Measurements from ENCODE around the gene SH3BGR. TPM values are rescaled to one million over a fixed set of nuclear protein-coding genes. Genes with fewer than 3 reads are reported as not detected.
"Not testable (repeated sequence)": the region's sequence is repeated elsewhere in the genome, so short reads cannot be mapped to it uniquely, and the experiment has no call there.

SH3BGR gene
- polyA plus RNA-seq, 3 donors from 2014 or later: 2.2 to 2.4 TPM; not detected in 1

GRCh38 chr21:39529026-39529425, 77.3 kb downstream of the SH3BGR start:
- no peaks in the 10 kb centered on the region for H3K36me3 Mint-ChIP-seq
- no peak overlapping the region for H3K27ac Mint-ChIP-seq
- H3K4me3 Mint-ChIP-seq: no peak overlapping the region
- no peaks in the 10 kb centered on the region for H3K9me3 Mint-ChIP-seq
- DNase-seq: no peak
- H3K4me1 Mint-ChIP-seq: no peaks in the 10 kb centered on the region
- H3K27me3 Mint-ChIP-seq (ENCODE audit: low read depth in 3 of 3): peaks cover 3 to 13% (median 10%) of the 10 kb centered on the region in 3 donors

DNA sequence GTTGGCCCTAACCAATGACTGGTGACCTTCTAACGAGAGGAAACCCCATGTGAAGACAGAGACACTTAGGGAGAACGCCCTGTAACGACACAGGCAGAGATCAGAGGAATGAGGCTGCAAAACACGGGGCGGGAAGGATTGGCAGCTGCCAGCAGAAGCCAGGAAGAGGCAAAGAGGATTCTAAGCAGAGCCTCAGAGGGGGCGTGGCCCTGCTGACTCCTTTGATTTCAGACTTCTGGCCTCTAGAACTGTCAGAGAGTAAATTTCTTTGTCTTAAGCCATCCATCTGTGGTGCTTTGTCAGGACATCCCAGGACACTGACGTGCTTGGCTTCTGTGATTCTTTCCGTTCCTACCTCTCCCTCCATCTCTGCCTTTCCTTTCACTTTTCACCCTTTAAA, 79.3 kb downstream of the SH3BGR start:
- no peaks in the 10 kb centered on the region for H3K36me3 Mint-ChIP-seq
- H3K27me3 Mint-ChIP-seq (ENCODE audit: low read depth in 3 of 3): peaks cover 2 to 20% (median 16%) of the 10 kb centered on the region in 3 donors
- H3K4me1 Mint-ChIP-seq: no peaks in the 10 kb centered on the region
- H3K9me3 Mint-ChIP-seq: no peaks in the 10 kb centered on the region
- no peak overlapping the region for H3K27ac Mint-ChIP-seq
- no peak overlapping the region for H3K4me3 Mint-ChIP-seq
- DNase-seq: no peak

DNA sequence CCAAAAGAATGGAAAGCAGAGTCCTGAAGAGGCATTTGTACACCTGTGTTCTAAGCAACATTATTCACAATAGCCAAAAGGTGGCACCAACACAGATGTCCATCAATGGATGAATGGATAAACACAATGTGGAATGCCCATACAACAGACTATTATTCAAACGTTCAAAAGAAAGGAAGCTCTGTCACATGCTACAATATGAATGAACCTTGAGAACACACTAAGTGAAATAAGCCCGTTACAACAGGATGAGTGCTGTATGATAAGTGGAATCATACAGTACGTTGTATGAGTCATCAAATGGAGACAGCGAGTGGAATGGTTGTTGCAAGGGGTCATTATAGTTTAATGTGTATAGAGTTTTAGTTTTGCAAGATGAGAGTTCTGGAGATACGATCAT, 80.1 kb downstream of the SH3BGR start:
- H3K4me3 Mint-ChIP-seq: no peak overlapping the region
- no peaks in the 10 kb centered on the region for H3K9me3 Mint-ChIP-seq
- no peak overlapping the region for H3K27ac Mint-ChIP-seq
- no peaks in the 10 kb centered on the region for H3K36me3 Mint-ChIP-seq
- DNase-seq: no peak
- peaks cover 2 to 22% (median 16%) of the 10 kb centered on the region in 3 donors for H3K27me3 Mint-ChIP-seq (ENCODE audit: low read depth in 3 of 3)
- no peaks in the 10 kb centered on the region for H3K4me1 Mint-ChIP-seq

DNA sequence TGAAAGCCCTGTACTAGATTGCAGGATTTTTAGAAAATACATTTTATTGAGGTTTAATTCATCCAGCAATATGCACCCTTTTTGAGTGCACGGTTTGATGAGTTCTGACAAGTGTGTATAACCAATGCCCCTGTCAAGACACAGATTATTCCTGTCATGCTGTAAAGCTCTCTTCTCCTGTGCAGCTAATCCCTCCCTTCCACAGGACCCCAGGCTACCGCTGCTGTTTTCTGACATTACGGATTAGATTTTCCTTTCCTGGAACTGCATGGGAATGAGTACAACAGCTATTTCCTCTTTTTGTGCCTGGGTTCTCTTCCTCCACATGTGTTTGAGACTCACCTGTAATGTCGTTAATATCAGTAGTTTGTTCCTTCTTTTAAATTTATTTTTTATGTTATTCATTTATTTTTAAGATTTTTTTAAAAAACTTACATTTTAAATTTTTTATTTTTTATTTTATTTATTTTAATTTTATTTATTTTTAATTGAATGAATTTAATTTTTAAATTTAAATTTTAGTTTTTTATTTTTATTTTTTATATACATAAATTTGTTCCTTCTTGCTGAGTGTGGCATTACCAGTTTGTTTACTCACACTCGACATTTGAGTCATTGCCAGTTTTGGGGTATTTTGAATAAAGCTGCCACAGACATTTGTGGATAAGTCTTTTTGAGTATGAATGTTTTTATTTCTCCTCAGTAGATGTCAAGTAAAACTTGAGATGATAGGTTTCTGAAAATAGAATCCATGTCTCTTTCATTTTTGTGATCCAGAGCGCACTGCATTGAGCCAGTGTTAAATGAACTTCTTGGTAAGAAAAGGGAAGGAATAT, 82.0 kb downstream of the SH3BGR start:
- DNase-seq: no peak
- peaks cover 2 to 9% (median 7%) of the 10 kb centered on the region in 3 donors for H3K27me3 Mint-ChIP-seq (ENCODE audit: low read depth in 3 of 3)
- no peaks in the 10 kb centered on the region for H3K4me1 Mint-ChIP-seq
- no peaks in the 10 kb centered on the region for H3K9me3 Mint-ChIP-seq
- H3K36me3 Mint-ChIP-seq: no peaks in the 10 kb centered on the region
- H3K4me3 Mint-ChIP-seq: no peak overlapping the region
- no peak overlapping the region for H3K27ac Mint-ChIP-seq

DNA sequence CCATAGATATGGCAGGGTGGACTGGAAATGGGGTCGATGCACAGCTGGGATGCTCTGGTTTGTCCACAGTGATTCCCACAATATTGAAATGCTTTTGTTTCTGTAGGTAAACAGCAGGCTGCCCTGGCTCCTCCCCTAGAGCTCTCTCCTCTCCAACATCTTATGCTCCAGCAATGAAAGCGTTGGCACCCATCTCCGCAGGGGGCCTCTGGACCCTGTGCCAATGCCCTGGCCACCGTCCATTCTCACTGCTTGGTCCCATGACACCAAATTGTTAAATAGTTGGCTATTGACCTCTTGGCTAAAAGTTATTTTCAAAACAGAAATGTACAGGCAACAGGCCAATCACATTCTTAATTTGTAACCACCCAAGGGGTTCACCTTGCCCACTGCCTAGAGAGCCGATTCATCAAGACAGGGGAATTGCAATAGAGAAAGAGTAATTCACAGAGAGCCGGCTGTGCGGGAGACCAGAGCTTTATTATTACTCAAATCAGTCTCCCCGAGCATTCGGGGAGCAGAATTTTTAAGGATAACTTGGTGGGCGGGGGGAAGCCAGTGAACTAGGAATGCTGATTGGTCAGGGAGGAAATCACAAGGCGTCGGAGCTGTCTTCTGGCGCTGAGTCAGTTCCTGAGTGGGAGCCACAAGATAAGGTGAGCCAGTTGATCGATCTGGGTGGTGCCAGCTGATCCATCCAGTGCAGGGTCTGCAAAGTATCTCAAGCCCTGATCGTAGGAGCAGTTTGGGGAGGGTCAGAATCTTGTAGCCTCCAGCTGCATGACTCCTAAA, 84.1 kb downstream of the SH3BGR start:
- Mint-ChIP-seq H3K27me3 (ENCODE audit: low read depth in 3 of 3) (peaks cover 2 to 9% (median 7%) of the 10 kb centered on the region in 3 donors), H3K27ac (no peak overlapping the region), H3K4me1 (no peaks in the 10 kb centered on the region), H3K4me3 (no peak overlapping the region), H3K36me3 (no peaks in the 10 kb centered on the region), H3K9me3 (no peaks in the 10 kb centered on the region)
- no peak for DNase-seq

- no peak for DNase-seq
- no peaks in the 10 kb centered on the region for H3K36me3 Mint-ChIP-seq
- peaks cover 2 to 9% (median 7%) of the 10 kb centered on the region in 3 donors for H3K27me3 Mint-ChIP-seq (ENCODE audit: low read depth in 3 of 3)
- H3K9me3 Mint-ChIP-seq: peaks cover 0 to 2% (median 0%) of the 10 kb centered on the region in 6 donors
- H3K4me3 Mint-ChIP-seq: no peak overlapping the region
- H3K4me1 Mint-ChIP-seq: no peaks in the 10 kb centered on the region
- H3K27ac Mint-ChIP-seq: no peak overlapping the region
Observed at GRCh38 chr21:39536835-39537234, 85.1 kb downstream of the SH3BGR start.

- Mint-ChIP-seq H3K36me3 (no peaks in the 10 kb centered on the region), H3K4me3 (no peak overlapping the region), H3K27me3 (ENCODE audit: low read depth in 3 of 3) (peaks cover 0 to 9% (median 7%) of the 10 kb centered on the region in 3 donors), H3K4me1 (no peaks in the 10 kb centered on the region), H3K27ac (no peak overlapping the region), H3K9me3 (peaks cover 0 to 2% (median 0%) of the 10 kb centered on the region in 6 donors)
- DNase-seq: no peak
Observed at GRCh38 chr21:39537571-39537970, 85.8 kb downstream of the SH3BGR start.

DNA sequence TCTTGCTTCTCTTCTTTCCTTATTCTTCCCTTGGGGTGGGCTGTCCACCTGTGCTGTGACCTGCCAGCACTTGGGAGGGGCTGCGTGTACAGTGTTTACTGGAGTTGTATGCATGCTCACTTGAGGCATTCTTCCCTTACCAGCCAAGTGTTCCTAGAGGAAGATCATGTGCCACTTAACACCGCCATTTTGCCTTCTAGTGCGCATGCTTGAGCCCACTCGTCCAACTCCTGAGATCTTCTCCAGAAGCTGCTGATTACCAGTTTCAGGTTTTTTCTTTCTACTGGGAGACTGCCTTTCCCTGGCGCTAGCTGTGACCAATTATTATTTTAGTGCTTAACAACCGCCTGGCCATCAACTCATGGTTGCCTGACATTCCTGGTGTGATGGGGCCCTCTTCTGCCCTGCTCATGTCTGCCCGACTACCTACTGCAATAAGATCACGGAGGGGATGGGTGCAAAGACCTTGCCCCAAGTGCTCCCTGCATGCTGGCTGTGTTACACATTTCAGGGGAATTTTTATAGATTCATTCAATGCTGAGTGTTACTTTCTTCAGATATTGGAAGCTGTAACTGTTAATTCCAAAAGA, 86.8 kb downstream of the SH3BGR start:
- Mint-ChIP-seq H3K27ac (no peak overlapping the region), H3K27me3 (ENCODE audit: low read depth in 3 of 3) (peaks cover 0 to 9% (median 7%) of the 10 kb centered on the region in 3 donors), H3K4me1 (no peaks in the 10 kb centered on the region), H3K36me3 (no peaks in the 10 kb centered on the region), H3K4me3 (no peak overlapping the region), H3K9me3 (peaks cover 0 to 4% (median 0%) of the 10 kb centered on the region in 6 donors)
- no peak for DNase-seq

DNA sequence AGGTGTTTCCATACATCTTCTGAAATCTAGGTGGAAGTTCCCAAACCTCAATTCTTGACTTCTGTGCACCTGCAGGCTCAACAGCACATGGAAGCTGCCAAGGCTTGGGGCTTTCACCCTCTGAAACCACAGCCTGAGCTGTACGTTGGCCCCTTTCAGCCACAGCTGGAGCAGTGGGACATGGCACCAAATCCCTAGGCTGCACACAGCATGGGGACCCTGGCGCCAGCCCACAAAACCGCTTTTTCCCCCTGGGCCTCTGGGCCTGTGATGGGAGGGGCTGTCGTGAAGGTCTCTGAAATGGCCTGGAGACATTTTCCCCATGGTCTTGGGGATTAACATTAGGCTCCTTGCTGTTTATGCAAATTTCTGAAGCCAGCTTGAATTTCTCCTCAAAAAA, 88.6 kb downstream of the SH3BGR start:
- not testable (repeated sequence) for H3K27me3 Mint-ChIP-seq (ENCODE audit: low read depth in 3 of 3); H3K36me3 Mint-ChIP-seq; H3K4me1 Mint-ChIP-seq; H3K27ac Mint-ChIP-seq; H3K4me3 Mint-ChIP-seq; DNase-seq; H3K9me3 Mint-ChIP-seq

DNA sequence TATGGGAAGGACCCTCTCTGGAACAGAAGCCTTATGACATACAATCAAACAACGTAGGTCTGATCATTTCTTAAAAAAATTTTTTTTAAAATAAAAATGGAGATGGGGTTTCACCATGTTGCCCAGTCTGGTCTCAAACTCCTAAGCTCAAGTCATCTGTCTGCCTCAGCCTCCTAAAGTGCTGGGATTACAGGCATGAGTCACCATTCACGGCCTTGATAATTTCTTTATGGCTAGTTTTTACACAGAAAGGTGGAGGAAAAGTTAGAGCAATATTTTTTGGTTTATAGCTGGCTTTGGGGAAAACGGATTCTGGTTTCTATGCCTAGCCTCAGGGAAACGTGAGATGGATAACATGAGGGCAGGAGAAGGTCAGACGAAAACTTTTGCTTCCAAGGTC, 91.0 kb downstream of the SH3BGR start:
- Mint-ChIP-seq H3K27ac (no peak overlapping the region), H3K4me1 (no peaks in the 10 kb centered on the region), H3K27me3 (ENCODE audit: low read depth in 3 of 3) (peaks cover 3 to 9% (median 4%) of the 10 kb centered on the region in 3 donors), H3K9me3 (peaks cover 0 to 4% (median 0%) of the 10 kb centered on the region in 6 donors), H3K36me3 (no peaks in the 10 kb centered on the region), H3K4me3 (no peak overlapping the region)
- DNase-seq: no peak

- H3K4me3 Mint-ChIP-seq: no peak overlapping the region
- H3K27me3 Mint-ChIP-seq (ENCODE audit: low read depth in 3 of 3): peaks cover 3 to 10% (median 4%) of the 10 kb centered on the region in 3 donors
- H3K27ac Mint-ChIP-seq: no peak overlapping the region
- DNase-seq: no peak
- no peaks in the 10 kb centered on the region for H3K4me1 Mint-ChIP-seq
- H3K36me3 Mint-ChIP-seq: no peaks in the 10 kb centered on the region
- peaks cover 0 to 6% (median 0%) of the 10 kb centered on the region in 6 donors for H3K9me3 Mint-ChIP-seq
Observed at GRCh38 chr21:39546522-39546921, 94.8 kb downstream of the SH3BGR start.

DNA sequence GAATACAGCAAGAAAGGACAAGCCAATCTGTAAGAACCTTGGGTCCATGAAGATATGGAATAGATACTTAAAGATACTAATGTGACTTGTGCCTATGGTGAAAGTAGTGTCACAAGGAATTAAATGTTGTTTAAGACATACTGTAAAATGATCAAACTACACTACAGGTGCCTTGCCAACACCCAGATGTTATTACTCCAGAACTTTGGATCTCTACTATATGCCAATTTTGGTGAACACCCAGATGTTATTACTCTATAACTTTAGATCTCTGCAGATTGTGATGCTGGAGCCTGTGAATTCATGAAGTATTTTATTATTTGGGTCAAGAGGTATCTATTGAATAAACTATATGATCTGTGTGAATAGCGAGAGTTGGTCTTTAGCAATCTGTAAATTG, 101.1 kb downstream of the SH3BGR start:
- Mint-ChIP-seq H3K9me3 (peaks cover 0 to 12% (median 0%) of the 10 kb centered on the region in 6 donors), H3K4me3 (no peak overlapping the region), H3K27me3 (ENCODE audit: low read depth in 3 of 3) (peaks cover 0 to 2% (median 0%) of the 10 kb centered on the region in 3 donors), H3K27ac (no peak overlapping the region), H3K4me1 (no peaks in the 10 kb centered on the region), H3K36me3 (no peaks in the 10 kb centered on the region)
- DNase-seq: no peak

- no peak for DNase-seq
- Mint-ChIP-seq H3K27me3 (ENCODE audit: low read depth in 3 of 3) (peaks cover 0 to 2% (median 0%) of the 10 kb centered on the region in 3 donors), H3K9me3 (peaks cover 0 to 12% (median 0%) of the 10 kb centered on the region in 6 donors), H3K4me3 (no peak overlapping the region), H3K4me1 (no peaks in the 10 kb centered on the region), H3K36me3 (no peaks in the 10 kb centered on the region), H3K27ac (no peak overlapping the region)
Observed at GRCh38 chr21:39553331-39553730, 101.6 kb downstream of the SH3BGR start.
